H9 (cell line): Measurements from ENCODE around the gene OGFOD1. TPM values are rescaled to one million over a fixed set of nuclear protein-coding genes. Genes with fewer than 3 reads are reported as not detected.

Experiments
- DNase-seq: peaks from one replicate; pipeline ENCODE4 v3.0.0-alpha.2; 2017
- H2AFZ ChIP-seq: one replicate; pipeline ENCODE4 v1.6.1; 2013; ENCODE audit warnings: mild to moderate bottlenecking, low read length, control low read depth, moderate library complexity
- H2AK5ac ChIP-seq: 2 replicates; pipeline ENCODE4 v1.6.1; 2013; ENCODE audit warnings: low read length, control low read depth, mixed read lengths; ENCODE audit not compliant: insufficient read length
- H2BK120ac ChIP-seq: one replicate; pipeline ENCODE4 v1.6.1; 2013; ENCODE audit warnings: low read depth, mild to moderate bottlenecking, low read length, control low read depth, inconsistent platforms; ENCODE audit not compliant: poor library complexity, severe bottlenecking
- H2BK12ac ChIP-seq: 2 replicates; pipeline ENCODE4 v1.6.1; 2013; ENCODE audit warnings: low read length, control low read depth, mixed read lengths, low read depth; ENCODE audit not compliant: insufficient read length
- H2BK15ac ChIP-seq: 2 replicates; pipeline ENCODE4 v1.6.1; 2013; ENCODE audit warnings: low read depth, low read length, control low read depth
- H2BK20ac ChIP-seq: one replicate; pipeline ENCODE4 v1.6.1; 2013; ENCODE audit warnings: low read depth, mild to moderate bottlenecking, low read length, control low read depth, inconsistent platforms; ENCODE audit not compliant: poor library complexity, severe bottlenecking
- H2BK5ac ChIP-seq: 2 replicates; pipeline ENCODE4 v1.6.1; 2013; ENCODE audit warnings: low read length, control low read depth, mixed read lengths; ENCODE audit not compliant: insufficient read length
- H3K14ac ChIP-seq: 2 replicates; pipeline ENCODE4 v1.6.1; 2013; ENCODE audit warnings: low read length, control low read depth; ENCODE audit not compliant: insufficient read depth
- H3K18ac ChIP-seq: 2 replicates; pipeline ENCODE4 v1.6.1; 2013; ENCODE audit warnings: low read depth, mild to moderate bottlenecking, mixed read lengths, low read length, control low read depth; ENCODE audit not compliant: insufficient read length
- H3K23ac ChIP-seq: 2 replicates; pipeline ENCODE4 v1.6.1; 2013; ENCODE audit warnings: low read length, control low read depth, mixed read lengths, low read depth; ENCODE audit not compliant: insufficient read length
- H3K23me2 ChIP-seq: 2 replicates; pipeline ENCODE4 v1.6.1; 2013; ENCODE audit warnings: low read depth, mild to moderate bottlenecking, mixed read lengths, low read length, control low read depth; ENCODE audit not compliant: insufficient read length, poor library complexity, severe bottlenecking
- H3K27ac ChIP-seq: 2 replicates; pipeline ENCODE4 v1.5.1; 2013; ENCODE audit warnings: low read length, control low read depth, mixed read lengths, low read depth; ENCODE audit not compliant: insufficient read length
- H3K27me3 ChIP-seq: 2 replicates; pipeline ENCODE4 v1.6.1; 2013; ENCODE audit warnings: low read length, control low read depth, inconsistent platforms; ENCODE audit not compliant: insufficient read depth
- H3K4ac ChIP-seq: 2 replicates; pipeline ENCODE4 v1.6.1; 2013; ENCODE audit warnings: low read depth, mild to moderate bottlenecking, control low read depth, inconsistent platforms, low read length, moderate library complexity
- H3K4me1 ChIP-seq: 2 replicates; pipeline ENCODE4 v1.6.1; 2013; ENCODE audit warnings: low read length, control low read depth, inconsistent platforms; ENCODE audit not compliant: insufficient read depth
- H3K4me2 ChIP-seq: 2 replicates; pipeline ENCODE4 v1.6.1; 2013; ENCODE audit warnings: low read length, control low read depth, mixed read lengths; ENCODE audit not compliant: insufficient read length, insufficient read depth
- H3K56ac ChIP-seq: 2 replicates; pipeline ENCODE4 v1.6.1; 2013; ENCODE audit warnings: low read depth, mild to moderate bottlenecking, mixed read lengths, low read length, control low read depth; ENCODE audit not compliant: insufficient read length
- H3K79me1 ChIP-seq: 2 replicates; pipeline ENCODE4 v1.6.1; 2013; ENCODE audit warnings: low read depth, mild to moderate bottlenecking, moderate library complexity, low read length, control low read depth, inconsistent platforms; ENCODE audit not compliant: insufficient read depth, poor library complexity, severe bottlenecking
- H3K79me2 ChIP-seq: 2 replicates; pipeline ENCODE4 v1.6.1; 2013; ENCODE audit warnings: low read length, control low read depth, inconsistent platforms; ENCODE audit not compliant: insufficient read depth
- H3K9ac ChIP-seq: 2 replicates; pipeline ENCODE4 v1.6.1; 2013; ENCODE audit warnings: low read length, control low read depth, mixed read lengths; ENCODE audit not compliant: insufficient read length; ENCODE audit errors: extremely low read depth
- H3K9me3 ChIP-seq: one replicate; pipeline ENCODE4 v1.6.1; 2013; ENCODE audit warnings: low read depth, low read length, inconsistent platforms; ENCODE audit not compliant: control insufficient read depth
- H3T11ph ChIP-seq: one replicate; pipeline ENCODE4 v1.6.1; 2013; ENCODE audit warnings: mild to moderate bottlenecking, low read length, control low read depth, inconsistent platforms
- H4K20me1 ChIP-seq: one replicate; pipeline ENCODE4 v1.6.1; 2013; ENCODE audit not compliant: control insufficient read depth, insufficient read length, insufficient read depth
- H4K5ac ChIP-seq: 2 replicates; pipeline ENCODE4 v1.6.1; 2013; ENCODE audit warnings: low read depth, mild to moderate bottlenecking, mixed read lengths, low read length, control low read depth; ENCODE audit not compliant: insufficient read length
- H4K8ac ChIP-seq: replicated peaks from 2 replicates; pipeline ENCODE4 v1.6.1; 2013; ENCODE audit warnings: low read length, control low read depth, mixed read lengths, low read depth; ENCODE audit not compliant: insufficient read length
- H4K91ac ChIP-seq: 2 replicates; pipeline ENCODE4 v1.6.1; 2013; ENCODE audit warnings: low read depth, mild to moderate bottlenecking, moderate library complexity, mixed read lengths, low read length, control low read depth; ENCODE audit not compliant: insufficient read length
- H3K27ac Mint-ChIP-seq, 3 experiments: 2 replicates in 2 of 3; 3 replicates in 1 of 3; pipeline ENCODE4 v1.8.0; 2020 to 2021; ENCODE audit warnings: mixed read lengths in 3 of 3, mild to moderate bottlenecking in 1 of 3, moderate library complexity in 1 of 3
- H3K27me3 Mint-ChIP-seq: 2 replicates; pipeline ENCODE4 v1.8.0; 2021; ENCODE audit warnings: low read depth, mild to moderate bottlenecking, moderate library complexity, mixed read lengths
- H3K36me3 Mint-ChIP-seq, 3 experiments: 2 replicates in 2 of 3; 3 replicates in 1 of 3; pipeline ENCODE4 v1.8.0; 2020 to 2021; ENCODE audit warnings: low read depth in 3 of 3, mixed read lengths in 3 of 3; ENCODE audit not compliant: insufficient read depth in 1 of 3
- H3K4me1 Mint-ChIP-seq, 2 experiments: 2 replicates each; pipeline ENCODE4 v1.8.0; 2020; ENCODE audit warnings: mixed read lengths in 2 of 2
- H3K4me3 Mint-ChIP-seq, 2 experiments: 2 replicates in 1 of 2; 3 replicates in 1 of 2; pipeline ENCODE4 v1.8.0; 2020 to 2021; ENCODE audit warnings: mild to moderate bottlenecking in 2 of 2, mixed read lengths in 2 of 2, moderate library complexity in 1 of 2
- H3K9me3 Mint-ChIP-seq, 2 experiments: 2 replicates in 1 of 2; 3 replicates in 1 of 2; pipeline ENCODE4 v1.8.0; 2020; ENCODE audit warnings: mild to moderate bottlenecking in 2 of 2, mixed read lengths in 2 of 2, moderate library complexity in 1 of 2
- CTCF ChIP-seq: fragments of 200-600 bp; sonication (generic); conservative IDR thresholded peaks from 3 replicates; pipeline ENCODE4 v1.8.0; 2021; ENCODE audit warnings: antibody characterized with exemption, mild to moderate bottlenecking
- WGBS: extraction: QIAGEN DNeasy Blood & Tissue Kit; methylation state at CpG from one replicate; pipeline ENCODE4 v1.1.7; 2013; ENCODE audit warnings: missing lambda C conversion rate, low lambda C conversion rate, mixed read lengths; ENCODE audit not compliant: insufficient read length; ENCODE audit errors: extremely low coverage; 5-methylcytosine and 5-hydroxymethylcytosine counted together
- total RNA-seq: library from RNA; stranded (reverse); gene quantifications from 2 replicates; pipeline ENCODE4 v1.2.1, GENCODE V29; 2021

OGFOD1 gene
- total RNA-seq, 1 experiment from 2014 or later = 66.5 TPM

GRCh38 chr16:56447286-56447685 lies 4.1 kb upstream of the OGFOD1 start:
- H3K56ac ChIP-seq = no peak overlapping the region

More at GRCh38 chr16:56447286-56447685, 4.1 kb upstream of the OGFOD1 start:
- no peak for TF ChIP-seq CTCF
- H3K27ac Mint-ChIP-seq = no peak overlapping the region
- Histone ChIP-seq H3K4me2 (no peak overlapping the region), H2BK120ac (no peak overlapping the region), H2BK12ac (no peak overlapping the region), H2BK15ac (no peak overlapping the region), H4K8ac (no peak overlapping the region), H3K27me3 (no peaks in the 10 kb centered on the region), H3K9me3 (no peaks in the 10 kb centered on the region), H4K20me1 (no peaks in the 10 kb centered on the region), H4K91ac (no peak overlapping the region), H3K9ac (no peak overlapping the region), H3K18ac (no peak overlapping the region), H2AFZ (no peak overlapping the region), H3K23me2 (peaks cover 11% of the 10 kb centered on the region), H3K23ac (no peak overlapping the region), H3K14ac (no peak overlapping the region), H2BK5ac (no peak overlapping the region), H3K4ac (no peak overlapping the region), H3K27ac (no peak overlapping the region), H3T11ph (no peak overlapping the region), H2AK5ac (no peak overlapping the region), H3K4me1 (peaks cover 4% of the 10 kb centered on the region; the same call in 1 of the 2 replicates), H3K79me2 (peaks cover 29% of the 10 kb centered on the region), H3K79me1 (peaks cover 6% of the 10 kb centered on the region), H2BK20ac (no peak overlapping the region), H4K5ac (no peak overlapping the region)
- no peak overlapping the region for H3K4me3 Mint-ChIP-seq
- no peaks in the 10 kb centered on the region for H3K27me3 Mint-ChIP-seq
- no peaks in the 10 kb centered on the region; a peak in 1 of 5 replicates for H3K9me3 Mint-ChIP-seq
- DNase-seq = no peak
- H3K4me1 Mint-ChIP-seq = peaks cover 17 to 22% of the 10 kb centered on the region in 2 experiments
- WGBS = no CpG with 5 or more reads among the region's 2 CpGs
- peaks cover 21 to 52% (median 45%) of the 10 kb centered on the region in 3 experiments for H3K36me3 Mint-ChIP-seq
